Measurements from ENCODE around the gene NFAT5.

The NFAT5 gene

DNA sequence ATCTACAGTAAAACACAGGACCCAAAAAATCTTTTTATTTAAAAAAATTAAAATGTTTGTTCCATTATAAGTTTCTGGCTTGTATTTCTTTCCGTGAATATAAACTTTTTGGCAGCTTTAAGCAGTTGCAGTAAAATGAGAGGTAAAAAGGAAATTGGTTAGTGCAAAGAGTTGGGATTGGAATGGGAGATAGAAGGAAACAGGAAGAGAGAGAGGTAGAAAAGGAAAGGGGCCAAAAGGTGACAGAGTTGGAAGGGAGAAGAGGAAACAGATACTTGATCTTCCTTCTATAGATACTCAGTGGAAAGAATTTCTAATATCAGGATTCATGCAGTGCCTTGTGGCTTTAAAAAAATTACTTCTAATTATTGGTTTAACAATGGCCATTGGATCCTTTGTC lies 97.1 kb downstream of the NFAT5 start:
- Histone ChIP-seq H3K36me3 (ENCODE audit: control insufficient read depth in 5 of 5, insufficient read depth in 5 of 5, low read length in 5 of 5) (peaks cover 6 to 27% (median 9%) of the 10 kb centered on the region in 5 donors), H3K9ac (ENCODE audit: low read length in 5 of 5) (no peak overlapping the region), H3K27me3 (ENCODE audit: control insufficient read depth in 5 of 5, insufficient read depth in 4 of 5, low read length in 5 of 5) (no peaks in the 10 kb centered on the region), H3K4me1 (ENCODE audit: control insufficient read depth in 5 of 5, insufficient read depth in 5 of 5, low read length in 5 of 5) (peaks cover 0 to 2% (median 0%) of the 10 kb centered on the region in 5 donors), H3K27ac (ENCODE audit: low read depth, low read length) (no peak overlapping the region), H3K4me3 (ENCODE audit: low read depth in 1 of 5, low read length in 5 of 5) (no peak overlapping the region), H3K9me3 (ENCODE audit: control insufficient read depth in 5 of 5, low read length in 5 of 5) (no peaks in the 10 kb centered on the region)

DNA sequence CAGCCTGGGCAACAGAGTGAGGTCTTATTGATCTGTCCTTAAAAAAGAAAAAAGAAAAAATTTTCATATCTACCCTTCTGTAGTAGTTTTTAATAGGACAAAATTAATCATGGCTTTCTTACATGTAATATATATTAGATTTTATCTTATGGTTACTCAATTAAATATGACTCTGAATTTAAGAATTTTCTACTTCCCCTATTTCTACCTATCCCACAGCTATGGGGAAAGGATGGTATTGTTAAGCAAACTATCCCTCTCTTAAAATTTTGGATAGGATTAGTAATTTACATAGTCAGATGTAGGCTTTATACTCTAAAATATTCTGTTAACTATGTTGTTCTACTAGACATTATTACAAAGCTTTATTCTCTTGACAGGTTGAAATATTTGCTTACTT lies 98.1 kb downstream of the NFAT5 start:
- Histone ChIP-seq H3K9ac (ENCODE audit: low read length in 5 of 5) (no peak overlapping the region), H3K27ac (ENCODE audit: low read depth, low read length) (no peak overlapping the region), H3K4me1 (ENCODE audit: control insufficient read depth in 5 of 5, insufficient read depth in 5 of 5, low read length in 5 of 5) (peaks cover 0 to 2% (median 0%) of the 10 kb centered on the region in 5 donors), H3K36me3 (ENCODE audit: control insufficient read depth in 5 of 5, insufficient read depth in 5 of 5, low read length in 5 of 5) (peaks cover 8 to 27% (median 9%) of the 10 kb centered on the region in 5 donors), H3K27me3 (ENCODE audit: control insufficient read depth in 5 of 5, insufficient read depth in 4 of 5, low read length in 5 of 5) (no peaks in the 10 kb centered on the region), H3K9me3 (ENCODE audit: control insufficient read depth in 5 of 5, low read length in 5 of 5) (no peaks in the 10 kb centered on the region), H3K4me3 (ENCODE audit: low read depth in 1 of 5, low read length in 5 of 5) (no peak overlapping the region)

GRCh38 chr16:69669577-69669976 lies 103.8 kb downstream of the NFAT5 start:
- no peaks in the 10 kb centered on the region for H3K27me3 ChIP-seq (ENCODE audit: control insufficient read depth in 5 of 5, insufficient read depth in 4 of 5, low read length in 5 of 5)
- peaks cover 0 to 8% (median 0%) of the 10 kb centered on the region in 5 donors for H3K4me1 ChIP-seq (ENCODE audit: control insufficient read depth in 5 of 5, insufficient read depth in 5 of 5, low read length in 5 of 5)
- peaks cover 16 to 29% (median 18%) of the 10 kb centered on the region in 5 donors for H3K36me3 ChIP-seq (ENCODE audit: control insufficient read depth in 5 of 5, insufficient read depth in 5 of 5, low read length in 5 of 5)
- no peak overlapping the region for H3K27ac ChIP-seq (ENCODE audit: low read depth, low read length)
- H3K9ac ChIP-seq (ENCODE audit: low read length in 5 of 5) = no peak overlapping the region
- H3K4me3 ChIP-seq (ENCODE audit: low read depth in 1 of 5, low read length in 5 of 5) = no peak overlapping the region
- no peaks in the 10 kb centered on the region for H3K9me3 ChIP-seq (ENCODE audit: control insufficient read depth in 5 of 5, low read length in 5 of 5)

DNA sequence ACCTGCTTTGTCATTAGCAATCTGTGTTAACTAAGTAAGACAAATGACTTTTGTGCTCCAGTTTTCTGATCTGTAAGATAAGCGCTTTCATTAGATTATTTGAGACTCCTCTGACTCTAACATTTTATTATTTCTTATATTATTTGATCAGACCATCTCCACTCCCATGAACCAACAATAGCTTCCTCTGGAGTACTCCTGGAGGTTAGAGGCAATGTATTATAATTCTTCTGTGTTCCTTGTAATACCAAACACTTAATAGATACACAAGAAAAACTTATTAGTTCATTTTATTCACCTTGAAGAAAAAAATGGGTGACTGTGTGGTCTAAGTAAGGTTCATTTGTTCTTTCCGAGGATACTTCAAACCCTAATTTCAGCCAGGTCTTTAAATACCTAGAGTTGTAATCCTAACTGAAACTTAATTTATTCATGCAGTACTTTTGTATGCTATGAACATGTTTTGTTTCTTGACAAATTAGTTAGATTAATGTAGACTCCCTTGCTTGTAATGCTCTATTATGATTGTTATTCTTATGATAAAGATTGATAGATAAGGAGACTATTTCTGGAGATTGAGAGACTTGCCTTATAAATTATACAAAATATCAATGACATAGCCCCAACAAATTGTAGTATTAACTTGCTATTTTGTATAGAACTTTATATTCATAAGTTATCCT lies 106.7 kb downstream of the NFAT5 start:
- no peak overlapping the region for H3K27ac ChIP-seq (ENCODE audit: low read depth, low read length)
- no peaks in the 10 kb centered on the region for H3K9me3 ChIP-seq (ENCODE audit: control insufficient read depth in 5 of 5, low read length in 5 of 5)
- H3K27me3 ChIP-seq (ENCODE audit: control insufficient read depth in 5 of 5, insufficient read depth in 4 of 5, low read length in 5 of 5) = no peaks in the 10 kb centered on the region
- no peak overlapping the region for H3K9ac ChIP-seq (ENCODE audit: low read length in 5 of 5)
- H3K4me3 ChIP-seq (ENCODE audit: low read depth in 1 of 5, low read length in 5 of 5) = no peak overlapping the region
- peaks cover 23 to 43% (median 32%) of the 10 kb centered on the region in 5 donors for H3K36me3 ChIP-seq (ENCODE audit: control insufficient read depth in 5 of 5, insufficient read depth in 5 of 5, low read length in 5 of 5)
- peaks cover 0 to 8% (median 0%) of the 10 kb centered on the region in 5 donors for H3K4me1 ChIP-seq (ENCODE audit: control insufficient read depth in 5 of 5, insufficient read depth in 5 of 5, low read length in 5 of 5)

DNA sequence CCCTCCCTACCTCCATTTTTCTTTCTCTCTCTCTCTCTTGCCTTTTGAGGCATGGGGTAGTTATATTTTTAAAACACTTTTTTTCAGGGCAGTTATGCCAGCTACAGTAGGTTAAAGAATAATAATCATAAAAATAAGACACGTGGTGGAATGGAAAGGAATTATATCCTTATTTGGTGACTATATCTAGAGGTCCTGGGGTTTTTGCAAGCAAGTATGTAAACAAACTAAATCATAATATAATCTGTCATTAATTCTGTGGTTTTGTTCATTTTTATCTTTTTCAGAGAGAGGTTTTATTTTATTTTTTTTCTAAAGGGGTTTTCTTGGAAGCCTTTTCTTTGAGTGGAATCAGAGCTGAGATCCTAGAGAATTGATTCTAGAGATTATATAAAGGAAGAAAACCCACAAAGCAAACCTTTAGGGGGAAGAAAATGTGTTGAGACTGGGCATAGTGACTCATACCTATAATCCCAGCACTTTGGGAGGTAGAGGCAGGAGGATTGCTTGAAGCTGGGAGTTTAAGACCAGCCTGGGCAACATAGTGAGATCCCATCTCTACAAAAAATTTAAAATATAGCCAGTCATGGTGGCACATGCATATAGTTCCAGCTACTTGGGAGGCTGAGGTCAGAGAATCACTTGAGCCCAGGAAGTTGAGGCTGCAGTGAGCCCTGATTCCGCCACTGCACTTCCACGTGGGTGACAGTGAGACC lies 107.4 kb downstream of the NFAT5 start:
- Histone ChIP-seq H3K36me3 (ENCODE audit: control insufficient read depth in 5 of 5, insufficient read depth in 5 of 5, low read length in 5 of 5) (peaks cover 26 to 50% (median 33%) of the 10 kb centered on the region in 5 donors), H3K4me3 (ENCODE audit: low read depth in 1 of 5, low read length in 5 of 5) (no peak overlapping the region), H3K4me1 (ENCODE audit: control insufficient read depth in 5 of 5, insufficient read depth in 5 of 5, low read length in 5 of 5) (peaks cover 0 to 8% (median 0%) of the 10 kb centered on the region in 5 donors), H3K27me3 (ENCODE audit: control insufficient read depth in 5 of 5, insufficient read depth in 4 of 5, low read length in 5 of 5) (no peaks in the 10 kb centered on the region), H3K9ac (ENCODE audit: low read length in 5 of 5) (no peak overlapping the region), H3K27ac (ENCODE audit: low read depth, low read length) (no peak overlapping the region), H3K9me3 (ENCODE audit: control insufficient read depth in 5 of 5, low read length in 5 of 5) (no peaks in the 10 kb centered on the region)

DNA sequence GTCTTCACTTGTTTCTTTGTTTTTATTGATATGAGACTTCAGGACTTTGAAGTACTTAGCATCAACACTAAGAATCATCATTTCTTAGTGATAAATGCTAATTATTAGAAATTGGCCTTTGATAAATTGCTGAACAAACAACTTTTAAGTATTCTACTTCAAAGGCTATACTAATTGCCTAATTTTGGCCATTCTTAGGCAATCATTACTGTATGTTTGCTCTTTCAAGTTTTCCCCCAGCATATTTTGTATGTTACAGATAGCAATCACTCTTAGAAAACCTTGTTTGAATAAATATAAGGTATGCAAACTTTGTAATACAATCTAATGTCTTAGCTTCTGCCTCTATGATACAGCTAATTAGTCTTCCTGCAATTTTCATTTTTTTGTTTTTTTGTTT lies 114.6 kb downstream of the NFAT5 start:
- Histone ChIP-seq H3K27ac (ENCODE audit: low read depth, low read length) (no peak overlapping the region), H3K4me1 (ENCODE audit: control insufficient read depth in 5 of 5, insufficient read depth in 5 of 5, low read length in 5 of 5) (no peaks in the 10 kb centered on the region), H3K27me3 (ENCODE audit: control insufficient read depth in 5 of 5, insufficient read depth in 4 of 5, low read length in 5 of 5) (no peaks in the 10 kb centered on the region), H3K36me3 (ENCODE audit: control insufficient read depth in 5 of 5, insufficient read depth in 5 of 5, low read length in 5 of 5) (peaks cover 20 to 63% (median 24%) of the 10 kb centered on the region in 5 donors), H3K9ac (ENCODE audit: low read length in 5 of 5) (no peak overlapping the region), H3K4me3 (ENCODE audit: low read depth in 1 of 5, low read length in 5 of 5) (no peak overlapping the region), H3K9me3 (ENCODE audit: control insufficient read depth in 5 of 5, low read length in 5 of 5) (no peaks in the 10 kb centered on the region)

DNA sequence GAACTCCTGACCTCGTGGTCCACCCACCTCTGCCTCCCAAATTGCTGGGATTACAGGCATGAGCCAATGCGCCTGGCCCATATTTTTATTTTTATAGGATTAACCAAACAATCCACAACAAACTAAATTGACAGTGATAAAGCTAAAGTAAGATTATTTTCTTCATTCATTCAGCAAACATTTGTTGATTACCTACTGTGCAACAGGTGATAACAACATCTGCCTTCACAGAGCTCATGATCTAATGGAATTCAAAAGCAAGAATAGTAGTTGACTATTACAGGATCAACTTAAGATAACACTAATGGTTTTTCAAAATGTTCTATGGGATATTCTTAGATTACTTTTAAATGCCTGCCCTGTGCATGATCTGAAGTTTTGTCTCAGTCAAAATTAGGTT lies 122.8 kb downstream of the NFAT5 start:
- Histone ChIP-seq H3K4me3 (ENCODE audit: low read depth in 1 of 5, low read length in 5 of 5) (no peak overlapping the region), H3K9me3 (ENCODE audit: control insufficient read depth in 5 of 5, low read length in 5 of 5) (no peaks in the 10 kb centered on the region), H3K36me3 (ENCODE audit: control insufficient read depth in 5 of 5, insufficient read depth in 5 of 5, low read length in 5 of 5) (peaks cover 25 to 57% (median 32%) of the 10 kb centered on the region in 5 donors), H3K27me3 (ENCODE audit: control insufficient read depth in 5 of 5, insufficient read depth in 4 of 5, low read length in 5 of 5) (no peaks in the 10 kb centered on the region), H3K27ac (ENCODE audit: low read depth, low read length) (no peak overlapping the region), H3K9ac (ENCODE audit: low read length in 5 of 5) (no peak overlapping the region), H3K4me1 (ENCODE audit: control insufficient read depth in 5 of 5, insufficient read depth in 5 of 5, low read length in 5 of 5) (no peaks in the 10 kb centered on the region)

GRCh38 chr16:69691980-69692911 lies 126.5 kb downstream of the NFAT5 start:
- Histone ChIP-seq H3K9me3 (ENCODE audit: control insufficient read depth in 5 of 5, low read length in 5 of 5) (no peaks in the 10 kb centered on the region), H3K27ac (ENCODE audit: low read depth, low read length) (no peak overlapping the region), H3K27me3 (ENCODE audit: control insufficient read depth in 5 of 5, insufficient read depth in 4 of 5, low read length in 5 of 5) (no peaks in the 10 kb centered on the region), H3K4me1 (ENCODE audit: control insufficient read depth in 5 of 5, insufficient read depth in 5 of 5, low read length in 5 of 5) (no peaks in the 10 kb centered on the region), H3K9ac (ENCODE audit: low read length in 5 of 5) (peak overlapping the region in 1 of 5 donors; percentile 28), H3K36me3 (ENCODE audit: control insufficient read depth in 5 of 5, insufficient read depth in 5 of 5, low read length in 5 of 5) (peaks cover 48 to 68% (median 55%) of the 10 kb centered on the region in 5 donors), H3K4me3 (ENCODE audit: low read depth in 1 of 5, low read length in 5 of 5) (no peak overlapping the region)

DNA sequence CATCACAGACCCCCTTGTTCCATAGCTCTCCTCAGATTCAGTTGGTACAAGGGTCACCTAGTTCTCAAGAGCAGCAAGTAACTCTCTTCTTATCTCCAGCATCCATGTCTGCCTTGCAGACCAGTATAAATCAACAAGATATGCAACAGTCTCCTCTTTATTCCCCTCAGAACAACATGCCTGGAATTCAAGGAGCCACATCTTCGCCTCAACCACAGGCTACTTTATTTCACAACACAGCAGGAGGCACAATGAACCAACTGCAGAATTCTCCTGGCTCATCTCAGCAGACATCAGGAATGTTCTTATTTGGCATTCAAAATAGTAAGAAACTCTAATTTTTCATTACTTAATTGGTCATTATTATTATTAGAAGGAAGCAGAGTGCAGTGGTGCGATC lies 128.2 kb downstream of the NFAT5 start:
- H3K9me3 ChIP-seq (ENCODE audit: control insufficient read depth in 5 of 5, low read length in 5 of 5) = no peaks in the 10 kb centered on the region
- no peak overlapping the region for H3K9ac ChIP-seq (ENCODE audit: low read length in 5 of 5)
- H3K27me3 ChIP-seq (ENCODE audit: control insufficient read depth in 5 of 5, insufficient read depth in 4 of 5, low read length in 5 of 5) = no peaks in the 10 kb centered on the region
- no peak overlapping the region for H3K4me3 ChIP-seq (ENCODE audit: low read depth in 1 of 5, low read length in 5 of 5)
- no peak overlapping the region for H3K27ac ChIP-seq (ENCODE audit: low read depth, low read length)
- H3K4me1 ChIP-seq (ENCODE audit: control insufficient read depth in 5 of 5, insufficient read depth in 5 of 5, low read length in 5 of 5) = no peaks in the 10 kb centered on the region
- peaks cover 53 to 69% (median 61%) of the 10 kb centered on the region in 5 donors for H3K36me3 ChIP-seq (ENCODE audit: control insufficient read depth in 5 of 5, insufficient read depth in 5 of 5, low read length in 5 of 5)

All from subcutaneous abdominal adipose tissue (tissue), 5 donors.